Stimulated activated effector memory CD8-positive, alpha-beta T cell treated with anti-CD3 and anti-CD28 coated beads, Interleukin-12 subunit alpha, Interleukin-12 subunit beta, amount 100 ng/mL, for 72 hours (primary cell): ENCODE measurements around the gene ANXA2R.
A peak's percentile ranks its signal among the peaks of the same experiment; 100 is the strongest.
"Not testable (repeated sequence)": the region's sequence is repeated elsewhere in the genome, so short reads cannot be mapped to it uniquely, and the experiment has no call there.

Source experiments
- ATAC-seq: fragments of 150-1000 bp; cut with Tn5 transposase; 2 replicates; pipeline ENCODE4 v1.10.0; 2021
- DNase-seq, 2 donors: peaks; one replicate each; pipeline ENCODE4 v3.0.0; 2021 to 2022; ENCODE audit warnings: low spot score in 2 of 2
- H3K27ac Mint-ChIP-seq: one replicate; pipeline ENCODE4 v1.8.0; 2022; ENCODE audit warnings: mild to moderate bottlenecking, mixed read lengths
- H3K36me3 Mint-ChIP-seq: one replicate; pipeline ENCODE4 v1.8.0; 2022; ENCODE audit warnings: mild to moderate bottlenecking, mixed read lengths
- H3K4me1 Mint-ChIP-seq: one replicate; pipeline ENCODE4 v1.8.0; 2022; ENCODE audit warnings: mixed read lengths
- H3K4me3 Mint-ChIP-seq: one replicate; pipeline ENCODE4 v1.8.0; 2022; ENCODE audit warnings: mild to moderate bottlenecking, mixed read lengths
- H3K9me3 Mint-ChIP-seq: one replicate; pipeline ENCODE4 v1.8.0; 2022; ENCODE audit warnings: mixed read lengths

Gene ANXA2R

DNA sequence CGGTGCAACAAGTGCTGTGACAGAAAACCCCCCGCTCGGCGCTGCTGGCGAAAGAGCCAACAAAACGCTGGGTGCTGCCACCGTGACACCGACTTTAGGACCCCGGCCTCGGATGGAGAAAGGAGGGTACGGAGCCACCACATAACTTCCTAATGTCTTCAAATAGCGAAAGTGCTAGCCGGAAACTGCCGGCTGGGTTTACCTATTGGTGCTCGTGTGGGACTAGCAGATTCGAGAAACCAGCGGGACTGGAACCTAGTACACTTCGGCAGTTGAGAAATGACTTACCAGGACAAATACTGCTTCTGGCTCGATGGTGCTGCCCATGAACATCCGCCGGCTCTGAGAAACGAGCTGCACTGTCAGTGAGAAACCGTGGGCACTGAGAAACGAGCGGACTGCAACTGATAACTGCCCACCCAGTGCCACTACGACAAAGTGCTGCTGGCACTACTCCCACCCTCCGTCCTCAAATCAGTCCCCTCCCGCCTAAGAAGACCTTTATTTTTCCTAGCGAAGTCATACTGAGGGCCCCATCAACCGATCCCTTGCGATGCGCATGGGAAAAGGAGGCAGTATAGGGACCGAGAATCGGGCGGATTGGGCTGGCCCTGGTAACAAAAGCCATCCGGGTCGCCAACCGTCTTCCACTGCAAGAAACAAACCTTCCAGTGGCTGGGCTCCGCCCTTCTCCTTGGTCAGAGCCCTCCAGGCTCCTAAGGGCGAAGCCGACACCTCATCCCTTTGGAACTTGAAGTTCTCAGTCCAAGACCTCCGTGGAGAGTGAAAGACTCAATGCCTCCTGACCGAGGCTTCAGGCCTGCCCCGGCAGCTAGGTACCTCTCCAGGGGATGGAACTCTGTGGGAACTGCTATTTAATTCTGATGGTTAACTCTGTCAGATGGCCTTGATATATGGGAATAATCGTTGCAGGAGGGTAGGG lies 27.0 kb upstream of the ANXA2R start:
- peaks cover 31% of the 10 kb centered on the region for H3K4me1 Mint-ChIP-seq
- H3K36me3 Mint-ChIP-seq = peaks cover 50% of the 10 kb centered on the region
- peak overlapping the region; percentile 99 for H3K27ac Mint-ChIP-seq
- peak overlapping the region; percentile 93 for H3K4me3 Mint-ChIP-seq
- ATAC-seq (peak; percentile 74), DNase-seq (peak; percentile 86 to 98)
- H3K9me3 Mint-ChIP-seq = no peaks in the 10 kb centered on the region

- ATAC-seq (peak; percentile 60), DNase-seq (peak; percentile 59 to 85)
- Mint-ChIP-seq H3K4me3 (peak overlapping the region; percentile 93), H3K4me1 (peaks cover 31% of the 10 kb centered on the region), H3K27ac (peak overlapping the region; percentile 99), H3K9me3 (no peaks in the 10 kb centered on the region), H3K36me3 (peaks cover 41% of the 10 kb centered on the region)
Measured at GRCh38 chr5:43065948-43066798, 26.1 kb upstream of the ANXA2R start.

DNA sequence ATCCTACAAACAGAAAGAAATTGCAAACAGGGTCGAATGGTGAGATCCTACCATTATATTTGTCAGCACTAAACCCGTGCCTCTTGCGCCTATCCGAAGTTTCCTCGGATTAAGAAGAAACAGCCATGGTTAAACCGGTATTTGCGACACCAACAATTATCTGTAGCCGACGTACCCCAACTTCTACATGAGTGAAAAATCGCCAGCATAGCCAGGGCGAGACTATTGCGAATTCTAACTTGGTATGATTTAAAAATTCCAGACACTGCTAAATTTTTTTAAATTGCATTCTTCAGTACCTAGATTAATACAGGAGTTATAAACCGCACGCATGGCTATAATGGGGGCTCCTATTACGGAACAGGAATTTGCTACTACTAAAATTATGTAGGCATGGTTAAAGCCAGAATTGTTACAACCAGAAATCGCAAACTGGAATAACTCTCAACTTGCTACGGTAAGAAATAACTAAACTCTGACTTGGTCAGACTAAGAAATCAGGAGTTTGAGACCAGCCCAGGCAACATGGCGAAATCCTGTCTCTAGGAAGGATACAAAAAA lies 25.3 kb upstream of the ANXA2R start:
- no peak for DNase-seq
- Mint-ChIP-seq H3K36me3 (peaks cover 35% of the 10 kb centered on the region), H3K27ac (peak overlapping the region; percentile 99), H3K4me3 (peak overlapping the region; percentile 93), H3K9me3 (no peaks in the 10 kb centered on the region), H3K4me1 (peaks cover 31% of the 10 kb centered on the region)
- ATAC-seq = no peak

GRCh38 chr5:43063721-43064171 lies 23.6 kb upstream of the ANXA2R start:
- Mint-ChIP-seq H3K4me1 (peaks cover 27% of the 10 kb centered on the region), H3K27ac (peak overlapping the region; percentile 99), H3K9me3 (peaks cover 2% of the 10 kb centered on the region), H3K36me3 (peaks cover 21% of the 10 kb centered on the region), H3K4me3 (peak overlapping the region; percentile 93)
- no peak for DNase-seq
- ATAC-seq = no peak

DNA sequence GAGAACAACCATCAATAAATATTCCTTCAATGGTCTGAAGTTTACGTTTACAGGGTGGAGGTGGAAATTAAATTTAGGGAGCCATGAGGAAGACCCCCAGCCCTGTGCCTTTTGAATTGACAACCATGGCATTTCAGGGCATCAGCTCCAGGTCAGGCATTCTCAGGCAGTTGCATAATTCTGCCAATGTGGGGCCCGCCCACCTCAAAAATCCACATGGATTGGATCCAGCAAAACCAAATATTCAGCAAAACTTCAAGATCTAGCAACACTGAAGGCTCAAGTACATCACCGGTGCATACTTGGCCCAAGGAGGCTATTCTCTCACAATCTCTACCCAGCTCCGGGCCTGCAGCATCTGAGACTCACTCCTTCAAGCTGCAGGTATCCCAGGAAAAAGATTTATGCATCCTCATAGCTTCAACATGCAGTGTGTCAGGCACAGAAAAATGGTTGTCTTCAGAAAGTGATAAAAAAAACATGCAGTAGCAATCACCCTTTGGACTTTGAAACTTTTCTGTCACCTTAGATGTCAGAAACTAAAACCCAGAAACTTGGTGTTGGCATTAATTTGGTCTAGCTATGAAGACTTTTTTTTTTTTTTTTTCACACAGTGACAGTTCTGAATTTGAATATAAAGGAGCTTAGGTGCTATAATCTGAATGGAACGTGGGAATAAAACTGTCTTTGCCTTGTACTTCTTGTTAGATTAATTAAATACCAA lies 21.4 kb upstream of the ANXA2R start:
- peaks cover 12% of the 10 kb centered on the region for H3K4me1 Mint-ChIP-seq
- ATAC-seq = no peak
- DNase-seq = no peak
- peaks cover 2% of the 10 kb centered on the region for H3K9me3 Mint-ChIP-seq
- H3K27ac Mint-ChIP-seq = peak overlapping the region; percentile 8
- H3K4me3 Mint-ChIP-seq = no peak overlapping the region
- H3K36me3 Mint-ChIP-seq = peaks cover 13% of the 10 kb centered on the region

- not testable (repeated sequence) for ATAC-seq, H3K9me3 Mint-ChIP-seq, H3K27ac Mint-ChIP-seq, H3K4me1 Mint-ChIP-seq, DNase-seq, H3K36me3 Mint-ChIP-seq, H3K4me3 Mint-ChIP-seq
Measured at GRCh38 chr5:43060020-43060419, 19.9 kb upstream of the ANXA2R start.

DNA sequence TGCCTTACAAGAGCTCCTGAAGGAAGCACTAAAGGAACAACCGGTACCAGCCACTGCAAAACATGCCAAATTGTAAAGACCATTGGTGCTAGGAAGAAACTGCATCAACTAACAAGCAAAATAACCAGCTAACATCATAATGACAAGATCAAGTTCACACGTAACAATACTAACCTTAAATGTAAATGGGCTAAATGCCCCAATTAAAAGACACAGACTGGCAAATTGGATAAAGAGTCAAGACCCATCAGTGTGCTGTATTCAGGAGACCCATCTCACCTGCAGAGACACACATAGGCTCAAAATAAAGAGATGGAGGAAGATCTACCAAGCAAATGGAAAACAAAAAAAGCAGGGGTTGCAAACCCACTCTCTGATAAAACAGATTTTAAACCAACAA lies 15.0 kb upstream of the ANXA2R start:
- H3K9me3 Mint-ChIP-seq, ATAC-seq, H3K27ac Mint-ChIP-seq, DNase-seq, H3K4me3 Mint-ChIP-seq, H3K36me3 Mint-ChIP-seq, H3K4me1 Mint-ChIP-seq: not testable (repeated sequence)

DNA sequence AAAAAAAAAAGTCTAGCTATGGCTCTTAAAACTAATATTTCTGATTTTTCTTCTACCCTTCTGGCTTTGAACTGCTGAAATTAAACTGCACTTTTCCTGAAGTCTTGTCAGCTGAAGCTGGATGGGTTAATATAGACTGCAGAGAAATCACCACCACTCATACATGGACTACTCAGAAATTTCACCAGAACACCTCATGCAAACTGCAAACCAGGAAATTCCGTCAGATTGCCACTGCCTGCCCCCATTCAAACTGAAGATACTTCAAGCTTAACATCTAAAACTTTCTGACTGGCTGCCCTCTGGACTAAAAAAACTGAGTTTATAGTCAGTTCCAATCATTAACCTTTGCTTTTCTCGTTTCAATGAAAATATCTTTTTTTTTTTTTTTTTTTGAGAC lies 11.6 kb upstream of the ANXA2R start:
- DNase-seq (no peak), ATAC-seq (peak; percentile 45)
- Mint-ChIP-seq H3K4me1 (peaks cover 4% of the 10 kb centered on the region), H3K4me3 (no peak overlapping the region), H3K36me3 (no peaks in the 10 kb centered on the region), H3K9me3 (peaks cover 7% of the 10 kb centered on the region), H3K27ac (no peak overlapping the region)

- H3K4me3 Mint-ChIP-seq = no peak overlapping the region
- peaks cover 10% of the 10 kb centered on the region for H3K4me1 Mint-ChIP-seq
- peaks cover 3% of the 10 kb centered on the region for H3K9me3 Mint-ChIP-seq
Measured at GRCh38 chr5:43050384-43050783, 10.3 kb upstream of the ANXA2R start.

DNA sequence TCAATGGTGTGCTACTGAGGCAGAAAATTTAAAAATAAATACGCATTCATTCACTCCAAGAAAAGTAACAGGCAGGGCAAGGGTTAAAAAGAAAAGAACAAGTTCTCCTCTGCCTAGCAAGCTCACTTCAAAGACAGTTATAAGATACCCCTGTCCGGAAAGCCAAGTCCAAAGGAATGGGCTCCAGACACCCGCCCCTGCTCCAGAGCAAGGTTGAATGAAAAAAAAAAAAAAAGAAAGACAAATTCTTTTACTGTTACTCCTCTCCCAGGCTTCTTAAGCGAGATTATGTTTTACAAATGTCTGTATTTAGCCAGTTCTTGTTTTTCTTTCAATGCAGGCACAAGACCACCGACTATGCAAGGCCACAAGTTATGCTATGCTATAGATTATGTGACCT lies 9.1 kb upstream of the ANXA2R start:
- no peak overlapping the region for H3K27ac Mint-ChIP-seq
- peaks cover 22% of the 10 kb centered on the region for H3K4me1 Mint-ChIP-seq
- H3K36me3 Mint-ChIP-seq = no peaks in the 10 kb centered on the region
- H3K9me3 Mint-ChIP-seq = no peaks in the 10 kb centered on the region
- no peak for ATAC-seq
- DNase-seq = no peak
- H3K4me3 Mint-ChIP-seq = no peak overlapping the region

More at GRCh38 chr5:43050384-43050783, 10.3 kb upstream of the ANXA2R start:
- Mint-ChIP-seq H3K36me3 (no peaks in the 10 kb centered on the region), H3K27ac (no peak overlapping the region)
- DNase-seq = no peak
- no peak for ATAC-seq

DNA sequence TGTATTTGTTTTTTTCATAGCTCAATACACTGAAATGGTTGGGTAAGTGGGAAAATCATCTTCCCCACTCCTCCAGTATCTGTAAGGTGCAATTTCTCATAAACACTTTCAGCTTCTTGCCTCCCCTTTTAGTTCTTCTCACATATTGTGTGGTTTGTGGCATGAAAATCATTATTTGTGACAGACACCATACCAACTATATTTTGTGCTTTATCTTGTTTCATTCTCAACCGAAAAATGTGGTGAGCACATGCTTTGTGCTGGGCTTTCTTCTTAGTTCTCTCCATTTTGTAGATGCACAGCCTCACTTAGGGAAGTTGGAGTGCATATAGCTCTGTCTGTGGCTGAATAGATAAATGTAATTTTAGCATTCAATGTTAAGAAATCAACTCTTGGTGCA lies 6.4 kb upstream of the ANXA2R start:
- DNase-seq = no peak
- ATAC-seq = no peak
- Mint-ChIP-seq H3K4me1 (peaks cover 26% of the 10 kb centered on the region), H3K9me3 (no peaks in the 10 kb centered on the region), H3K36me3 (peaks cover 18% of the 10 kb centered on the region), H3K27ac (peak overlapping the region; percentile 2), H3K4me3 (no peak overlapping the region)

GRCh38 chr5:43045236-43045635 lies 5.1 kb upstream of the ANXA2R start:
- Mint-ChIP-seq H3K4me3 (no peak overlapping the region), H3K9me3 (no peaks in the 10 kb centered on the region), H3K27ac (no peak overlapping the region), H3K36me3 (peaks cover 29% of the 10 kb centered on the region), H3K4me1 (peaks cover 26% of the 10 kb centered on the region)
- ATAC-seq (no peak), DNase-seq (no peak)

DNA sequence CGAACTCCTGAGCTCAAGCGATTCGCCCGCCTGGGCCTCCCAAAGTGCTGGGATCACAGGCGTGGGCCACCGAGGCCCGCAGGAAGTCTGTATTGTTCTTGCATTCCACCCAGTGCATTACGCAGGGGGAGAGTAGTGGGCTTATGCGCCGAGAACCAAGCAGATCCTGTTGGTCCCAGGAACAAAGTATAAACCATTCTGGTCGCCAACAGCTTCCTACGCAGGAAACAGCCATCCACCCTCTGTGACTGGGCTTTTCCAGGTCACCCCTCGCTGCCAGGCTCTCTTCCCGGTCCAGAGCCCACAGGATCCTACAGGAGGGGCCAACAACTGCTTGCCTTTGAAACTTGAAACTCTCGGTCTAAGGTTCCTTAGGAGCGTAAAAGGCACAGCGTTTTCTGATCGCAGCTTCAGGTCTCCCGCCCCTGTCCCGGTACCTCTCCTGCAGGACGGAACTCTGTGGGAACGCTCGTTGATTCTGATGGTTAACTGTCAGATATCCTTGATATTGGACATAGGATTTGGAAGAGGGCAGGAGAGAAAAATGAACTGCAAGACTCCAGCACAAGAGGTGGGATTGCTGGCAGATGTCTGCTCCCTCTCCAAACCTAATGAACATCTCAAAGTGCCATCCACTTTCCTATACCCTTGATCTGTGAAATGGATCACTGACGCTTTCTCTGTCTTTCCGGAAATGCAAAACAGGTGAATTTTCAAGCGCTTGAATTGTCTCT lies 4.2 kb upstream of the ANXA2R start:
- Mint-ChIP-seq H3K4me1 (peaks cover 34% of the 10 kb centered on the region), H3K27ac (no peak overlapping the region), H3K36me3 (peaks cover 38% of the 10 kb centered on the region), H3K9me3 (no peaks in the 10 kb centered on the region), H3K4me3 (no peak overlapping the region)
- DNase-seq = no peak
- ATAC-seq = no peak

- Mint-ChIP-seq H3K36me3 (peaks cover 47% of the 10 kb centered on the region), H3K4me1 (peaks cover 38% of the 10 kb centered on the region), H3K9me3 (no peaks in the 10 kb centered on the region), H3K4me3 (peak overlapping the region; percentile 88), H3K27ac (peak overlapping the region; percentile 91)
- ATAC-seq (no peak), DNase-seq (no peak)
Measured at GRCh38 chr5:43043400-43043756, 3.3 kb upstream of the ANXA2R start.
